Smooth muscle cell (in vitro differentiated cells): Measurements from ENCODE around the gene TMEM9B. TPM values are rescaled to one million over a fixed set of nuclear protein-coding genes. Genes with fewer than 3 reads are reported as not detected.
"Not testable (repeated sequence)": the region's sequence is repeated elsewhere in the genome, so short reads cannot be mapped to it uniquely, and the experiment has no call there.

Source experiments
- DNase-seq: peaks from one replicate; lab custom pipeline; 2025; ENCODE audit not compliant: unreplicated experiment; lab: John Stamatoyannopoulos, UW
- H2AFZ ChIP-seq: fragments of 200-600 bp; sonication (generic); 2 replicates; pipeline ENCODE4 v1.6.0; 2016; ENCODE audit warnings: antibody characterized with exemption, low read depth, mild to moderate bottlenecking
- H3F3A ChIP-seq: fragments of 200-600 bp; sonication (generic); 2 replicates; pipeline ENCODE4 v1.6.0; 2017; ENCODE audit warnings: antibody characterized with exemption, low read depth
- H3K27ac ChIP-seq: fragments of 200-600 bp; sonication (generic); 2 replicates; pipeline ENCODE4 v1.5.1; 2016; ENCODE audit warnings: low read depth, mild to moderate bottlenecking
- H3K27me3 ChIP-seq: fragments of 200-600 bp; sonication (generic); 2 replicates; pipeline ENCODE4 v1.6.1; 2016; ENCODE audit warnings: low read depth, mild to moderate bottlenecking
- H3K36me3 ChIP-seq: fragments of 200-600 bp; sonication (generic); 2 replicates; pipeline ENCODE4 v1.5.1; 2016; ENCODE audit warnings: low read depth
- H3K4me1 ChIP-seq: fragments of 200-600 bp; sonication (generic); 2 replicates; pipeline ENCODE4 v1.5.1; 2016; ENCODE audit warnings: low read depth
- H3K4me2 ChIP-seq: fragments of 200-600 bp; sonication (generic); 2 replicates; pipeline ENCODE4 v1.6.0; 2016; ENCODE audit warnings: mild to moderate bottlenecking
- H3K4me3 ChIP-seq: fragments of 200-600 bp; sonication (generic); 2 replicates; pipeline ENCODE4 v1.5.1; 2016; ENCODE audit warnings: mild to moderate bottlenecking
- H3K79me2 ChIP-seq: fragments of 200-600 bp; sonication (generic); 2 replicates; pipeline ENCODE4 v1.6.0; 2016; ENCODE audit warnings: low read depth, mild to moderate bottlenecking
- H3K9ac ChIP-seq: fragments of 200-600 bp; sonication (generic); 2 replicates; pipeline ENCODE4 v1.6.0; 2016; ENCODE audit warnings: low read depth
- H3K9me3 ChIP-seq: fragments of 200-600 bp; sonication (generic); replicated peaks from 2 replicates; pipeline ENCODE4 v1.5.1; 2016; ENCODE audit warnings: low read depth
- H4K20me1 ChIP-seq: fragments of 200-600 bp; sonication (generic); 2 replicates; pipeline ENCODE4 v1.6.0; 2016; ENCODE audit warnings: low read depth
- WGBS: methylation state at CpG from one replicate; pipeline ENCODE4 v1.1.7; 2016; ENCODE audit warnings: low lambda C conversion rate; 5-methylcytosine and 5-hydroxymethylcytosine counted together
- polyA plus RNA-seq: library from polyadenylated mRNA; unstranded; fragments of >200 nt; fragmentation: Nextera tagmentation; extraction: Ambion mirVana; gene quantifications from 2 replicates; pipeline ENCODE4 v1.2.1, GENCODE V29; 2016
- total RNA-seq: library from RNA; depleted of rRNA; stranded (reverse); fragments of >200 nt; gene quantifications from 2 replicates; pipeline ENCODE4 v1.2.3, GENCODE V29; 2014
- TF ChIP-seq, protein P1 (sequence below): fragments of 200-600 bp; sonication (generic); IDR thresholded peaks from 2 replicates; pipeline ENCODE4 v1.5.1; 2017; ENCODE audit warnings: borderline replicate concordance, mild to moderate bottlenecking, antibody characterized with exemption; ENCODE audit not compliant: insufficient read depth, poor library complexity, severe bottlenecking

The TMEM9B gene
- total and polyA plus RNA-seq, 2 experiments from 2014 or later: 35.9 to 39.3 TPM

DNA sequence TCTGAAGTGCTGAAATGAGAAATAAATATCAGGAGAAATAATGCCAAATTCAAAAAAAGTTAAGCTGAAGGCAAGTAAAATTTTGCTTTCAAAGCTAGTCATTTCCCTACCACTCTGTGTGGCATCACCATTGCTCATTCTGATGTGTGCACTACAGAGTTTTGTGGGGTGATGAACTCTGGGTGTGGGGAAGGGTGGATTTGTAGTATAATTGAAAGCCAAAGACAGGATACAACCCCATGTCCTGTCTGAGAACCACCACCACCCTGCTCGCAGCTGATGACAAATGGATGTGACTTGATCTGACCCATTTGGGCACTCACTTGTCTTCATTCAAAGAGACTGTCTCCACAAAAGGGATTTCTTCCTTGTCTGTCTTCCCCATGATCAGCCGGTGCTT, 19.3 kb upstream of the TMEM9B start:
- Histone ChIP-seq H3K4me2 (no peak overlapping the region), H3K4me1 (no peaks in the 10 kb centered on the region), H3F3A (no peaks in the 10 kb centered on the region), H3K9ac (no peak overlapping the region), H3K9me3 (no peaks in the 10 kb centered on the region), H3K27ac (no peak overlapping the region), H3K27me3 (no peaks in the 10 kb centered on the region), H3K4me3 (no peak overlapping the region), H3K36me3 (no peaks in the 10 kb centered on the region), H4K20me1 (peaks cover 2% of the 10 kb centered on the region), H3K79me2 (no peaks in the 10 kb centered on the region), H2AFZ (no peak overlapping the region)
- TF ChIP-seq, protein P1, sequence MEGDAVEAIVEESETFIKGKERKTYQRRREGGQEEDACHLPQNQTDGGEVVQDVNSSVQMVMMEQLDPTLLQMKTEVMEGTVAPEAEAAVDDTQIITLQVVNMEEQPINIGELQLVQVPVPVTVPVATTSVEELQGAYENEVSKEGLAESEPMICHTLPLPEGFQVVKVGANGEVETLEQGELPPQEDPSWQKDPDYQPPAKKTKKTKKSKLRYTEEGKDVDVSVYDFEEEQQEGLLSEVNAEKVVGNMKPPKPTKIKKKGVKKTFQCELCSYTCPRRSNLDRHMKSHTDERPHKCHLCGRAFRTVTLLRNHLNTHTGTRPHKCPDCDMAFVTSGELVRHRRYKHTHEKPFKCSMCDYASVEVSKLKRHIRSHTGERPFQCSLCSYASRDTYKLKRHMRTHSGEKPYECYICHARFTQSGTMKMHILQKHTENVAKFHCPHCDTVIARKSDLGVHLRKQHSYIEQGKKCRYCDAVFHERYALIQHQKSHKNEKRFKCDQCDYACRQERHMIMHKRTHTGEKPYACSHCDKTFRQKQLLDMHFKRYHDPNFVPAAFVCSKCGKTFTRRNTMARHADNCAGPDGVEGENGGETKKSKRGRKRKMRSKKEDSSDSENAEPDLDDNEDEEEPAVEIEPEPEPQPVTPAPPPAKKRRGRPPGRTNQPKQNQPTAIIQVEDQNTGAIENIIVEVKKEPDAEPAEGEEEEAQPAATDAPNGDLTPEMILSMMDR: no peak
- 98% methylated on average over 2 of the region's 2 CpGs for WGBS
- DNase-seq: no peak

DNA sequence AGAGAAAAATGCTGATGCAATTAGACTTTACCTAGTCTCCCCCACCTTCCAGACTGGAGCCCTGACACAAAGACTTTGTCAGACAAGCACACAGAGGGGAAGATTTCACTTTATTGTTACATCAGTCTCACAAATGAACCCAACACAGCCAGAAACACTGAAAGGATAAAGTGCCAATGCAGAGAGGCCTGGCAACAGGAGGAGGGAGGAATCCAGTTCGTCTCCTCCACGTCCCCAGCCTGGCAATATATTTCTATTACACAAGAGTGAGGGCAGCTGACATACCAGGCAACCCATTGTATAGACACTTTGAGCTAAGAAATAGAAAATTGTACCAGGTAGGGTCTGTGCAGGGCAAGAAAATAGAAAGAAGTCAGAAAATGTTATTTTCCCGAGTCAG, 16.2 kb upstream of the TMEM9B start:
- Histone ChIP-seq H3K9ac (no peak overlapping the region), H3K36me3 (no peaks in the 10 kb centered on the region), H3K9me3 (no peaks in the 10 kb centered on the region), H4K20me1 (no peaks in the 10 kb centered on the region), H3K79me2 (no peaks in the 10 kb centered on the region), H3F3A (no peaks in the 10 kb centered on the region), H3K27ac (no peak overlapping the region), H3K27me3 (no peaks in the 10 kb centered on the region), H3K4me2 (no peak overlapping the region), H3K4me1 (no peaks in the 10 kb centered on the region), H3K4me3 (no peak overlapping the region), H2AFZ (no peak overlapping the region)
- TF ChIP-seq, protein P1: no peak
- 95% methylated on average over 3 of the region's 3 CpGs for WGBS
- no peak for DNase-seq

DNA sequence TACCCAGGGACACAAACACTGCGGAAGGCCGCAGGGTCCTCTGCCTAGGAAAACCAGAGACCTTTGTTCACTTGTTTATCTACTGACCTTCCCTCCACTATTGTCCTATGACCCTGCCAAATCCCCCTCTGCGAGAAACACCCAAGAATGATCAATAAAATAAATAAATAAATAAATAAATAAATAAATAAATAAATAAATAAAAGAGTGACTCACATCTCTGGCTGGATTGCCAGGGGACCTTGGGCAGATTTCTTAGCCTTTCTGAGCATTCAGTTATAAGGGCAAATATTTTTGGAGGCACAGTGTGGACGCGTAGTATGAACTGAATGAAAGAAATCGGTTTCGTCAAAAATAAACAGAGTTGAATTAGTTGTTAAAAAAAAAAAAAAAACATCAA, 15.1 kb upstream of the TMEM9B start:
- not testable (repeated sequence) for H3K79me2 ChIP-seq

DNA sequence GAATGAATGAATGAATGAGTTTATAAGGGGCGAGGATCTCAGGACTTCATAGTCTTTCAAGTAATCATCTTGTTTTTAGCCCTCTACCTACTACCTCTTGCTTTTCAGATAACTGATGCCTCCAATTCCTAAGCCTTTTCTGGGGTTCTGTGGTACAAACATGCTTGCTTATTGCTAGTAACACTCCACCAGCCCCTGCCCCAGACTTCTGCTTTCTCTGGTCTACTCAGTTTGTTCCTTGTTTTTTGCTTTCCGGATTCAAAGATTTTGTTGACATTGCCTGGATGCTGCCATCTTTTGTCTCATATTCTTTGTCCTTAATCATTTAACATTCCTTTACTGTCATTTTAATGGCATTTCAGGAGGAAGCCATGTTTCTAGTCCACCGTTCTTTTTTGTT, 8.9 kb upstream of the TMEM9B start:
- WGBS: 87% methylated on average over 3 of the region's 3 CpGs
- H4K20me1 ChIP-seq: no peaks in the 10 kb centered on the region

More for the DNA sequence above, 15.1 kb upstream of the TMEM9B start:
- H3K4me2 ChIP-seq, H3K9me3 ChIP-seq, H3K9ac ChIP-seq, H3K27ac ChIP-seq, H3K4me3 ChIP-seq, H4K20me1 ChIP-seq, DNase-seq, H3K36me3 ChIP-seq, H2AFZ ChIP-seq, H3K27me3 ChIP-seq, H3F3A ChIP-seq, H3K4me1 ChIP-seq: not testable (repeated sequence)
- 86% methylated on average over 5 of the region's 7 CpGs for WGBS

More for the DNA sequence above, 8.9 kb upstream of the TMEM9B start:
- no peaks in the 10 kb centered on the region for H3F3A ChIP-seq
- no peaks in the 10 kb centered on the region for H3K9me3 ChIP-seq
- TF ChIP-seq, protein P1: no peak
- no peak overlapping the region for H3K4me2 ChIP-seq
- H3K27me3 ChIP-seq: no peaks in the 10 kb centered on the region
- H3K4me1 ChIP-seq: no peaks in the 10 kb centered on the region
- no peaks in the 10 kb centered on the region for H3K36me3 ChIP-seq
- H3K27ac ChIP-seq: no peak overlapping the region
- H3K4me3 ChIP-seq: no peak overlapping the region
- H3K9ac ChIP-seq: no peak overlapping the region
- no peaks in the 10 kb centered on the region for H3K79me2 ChIP-seq
- DNase-seq: no peak
- H2AFZ ChIP-seq: no peak overlapping the region
